ENCODE data around the gene NHLRC4.

NHLRC4 gene

GRCh38 chr16:531494-532125 lies 35.2 kb upstream of the NHLRC4 start:
- Histone ChIP-seq H3K4me3 (ENCODE audit: severe bottlenecking) (no peak overlapping the region), H3K27ac (ENCODE audit: poor library complexity, severe bottlenecking) (no peak overlapping the region), H3K9me3 (ENCODE audit: severe bottlenecking) (no peaks in the 10 kb centered on the region), H3K27me3 (ENCODE audit: insufficient read depth, poor library complexity, severe bottlenecking) (no peaks in the 10 kb centered on the region), H3K36me3 (ENCODE audit: low read depth) (peaks cover 17% of the 10 kb centered on the region), H3K4me1 (ENCODE audit: insufficient read depth, poor library complexity, severe bottlenecking) (peaks cover 8% of the 10 kb centered on the region)
- no peak for ATAC-seq (ENCODE audit: low read depth)
- no peak for DNase-seq (ENCODE audit: low spot score)
- TF ChIP-seq, protein P1, sequence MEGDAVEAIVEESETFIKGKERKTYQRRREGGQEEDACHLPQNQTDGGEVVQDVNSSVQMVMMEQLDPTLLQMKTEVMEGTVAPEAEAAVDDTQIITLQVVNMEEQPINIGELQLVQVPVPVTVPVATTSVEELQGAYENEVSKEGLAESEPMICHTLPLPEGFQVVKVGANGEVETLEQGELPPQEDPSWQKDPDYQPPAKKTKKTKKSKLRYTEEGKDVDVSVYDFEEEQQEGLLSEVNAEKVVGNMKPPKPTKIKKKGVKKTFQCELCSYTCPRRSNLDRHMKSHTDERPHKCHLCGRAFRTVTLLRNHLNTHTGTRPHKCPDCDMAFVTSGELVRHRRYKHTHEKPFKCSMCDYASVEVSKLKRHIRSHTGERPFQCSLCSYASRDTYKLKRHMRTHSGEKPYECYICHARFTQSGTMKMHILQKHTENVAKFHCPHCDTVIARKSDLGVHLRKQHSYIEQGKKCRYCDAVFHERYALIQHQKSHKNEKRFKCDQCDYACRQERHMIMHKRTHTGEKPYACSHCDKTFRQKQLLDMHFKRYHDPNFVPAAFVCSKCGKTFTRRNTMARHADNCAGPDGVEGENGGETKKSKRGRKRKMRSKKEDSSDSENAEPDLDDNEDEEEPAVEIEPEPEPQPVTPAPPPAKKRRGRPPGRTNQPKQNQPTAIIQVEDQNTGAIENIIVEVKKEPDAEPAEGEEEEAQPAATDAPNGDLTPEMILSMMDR (IDR thresholded peaks at IDR 0.05; ENCODE audit: poor library complexity, severe bottlenecking): no peak

DNA sequence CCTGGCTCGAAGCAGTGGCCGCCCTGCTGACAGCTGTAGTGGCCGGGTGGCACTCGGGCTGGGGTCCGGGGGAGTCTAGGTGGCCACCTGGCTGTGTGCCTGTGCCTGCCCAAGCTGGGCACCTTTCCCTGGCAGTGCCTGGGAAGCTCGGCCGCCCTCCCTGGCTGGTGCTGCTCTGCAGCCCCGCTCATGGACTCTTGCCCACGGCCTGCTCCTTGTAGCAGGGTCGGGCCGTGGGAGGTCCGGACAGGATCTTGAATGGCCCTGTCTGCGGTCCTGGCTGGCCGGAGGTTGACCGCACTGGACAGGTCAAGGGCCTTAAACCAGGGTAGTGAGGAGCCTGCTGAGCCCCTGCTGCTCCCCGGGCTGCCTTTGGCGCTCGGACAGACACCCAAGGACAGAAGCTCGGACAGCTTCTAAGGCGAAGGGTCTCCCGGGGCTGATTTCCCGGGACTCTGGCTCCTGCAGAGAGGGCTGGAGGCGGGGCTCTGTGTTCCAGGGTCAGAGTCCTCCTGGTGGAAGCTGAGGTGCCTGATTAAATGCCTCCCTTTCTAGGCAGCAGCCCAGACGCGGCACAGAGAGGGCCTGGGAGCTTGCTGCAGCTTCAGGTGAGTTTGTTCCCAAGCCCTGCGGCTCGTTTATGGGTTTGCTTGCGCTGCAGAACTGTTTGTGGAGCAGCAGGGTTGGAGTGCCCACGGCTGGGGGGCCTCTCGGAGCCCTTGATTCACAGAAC lies 33.2 kb upstream of the NHLRC4 start:
- TF ChIP-seq, protein P1 (IDR thresholded peaks at IDR 0.05; ENCODE audit: poor library complexity, severe bottlenecking): no peak
- ATAC-seq (ENCODE audit: low read depth): no peak
- no peaks in the 10 kb centered on the region for H3K27me3 ChIP-seq (ENCODE audit: insufficient read depth, poor library complexity, severe bottlenecking)
- no peaks in the 10 kb centered on the region for H3K9me3 ChIP-seq (ENCODE audit: severe bottlenecking)
- peaks cover 24% of the 10 kb centered on the region for H3K36me3 ChIP-seq (ENCODE audit: low read depth)
- H3K4me1 ChIP-seq (ENCODE audit: insufficient read depth, poor library complexity, severe bottlenecking): peaks cover 8% of the 10 kb centered on the region
- H3K27ac ChIP-seq (ENCODE audit: poor library complexity, severe bottlenecking): no peak overlapping the region
- no peak for DNase-seq (ENCODE audit: low spot score)
- no peak overlapping the region for H3K4me3 ChIP-seq (ENCODE audit: severe bottlenecking)

DNA sequence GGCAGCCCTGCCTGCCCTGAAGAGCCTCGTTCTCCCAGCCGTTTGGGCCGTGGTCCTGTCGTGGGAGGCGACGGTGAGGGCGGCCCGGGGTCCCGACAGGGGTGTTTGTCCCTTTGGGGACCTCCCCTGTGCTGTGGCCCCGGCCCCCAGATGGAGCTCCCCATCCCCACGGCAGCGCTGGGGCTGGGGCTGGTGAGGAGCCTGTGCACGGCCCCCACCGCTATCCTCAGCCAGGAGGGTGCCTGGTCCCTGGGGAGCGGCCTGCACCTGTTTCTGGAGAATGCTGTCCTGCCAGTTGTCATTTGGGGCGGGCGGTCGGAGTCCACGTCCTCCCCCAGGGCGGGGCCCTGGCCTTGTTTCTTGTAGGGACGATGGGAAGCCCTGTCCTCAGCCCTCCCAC lies 32.7 kb upstream of the NHLRC4 start:
- ATAC-seq (ENCODE audit: low read depth) (no peak), DNase-seq (ENCODE audit: low spot score) (no peak)
- Histone ChIP-seq H3K9me3 (ENCODE audit: severe bottlenecking) (no peaks in the 10 kb centered on the region), H3K27ac (ENCODE audit: poor library complexity, severe bottlenecking) (no peak overlapping the region), H3K4me3 (ENCODE audit: severe bottlenecking) (no peak overlapping the region), H3K4me1 (ENCODE audit: insufficient read depth, poor library complexity, severe bottlenecking) (peaks cover 8% of the 10 kb centered on the region), H3K27me3 (ENCODE audit: insufficient read depth, poor library complexity, severe bottlenecking) (no peaks in the 10 kb centered on the region), H3K36me3 (ENCODE audit: low read depth) (peaks cover 24% of the 10 kb centered on the region)
- TF ChIP-seq, protein P1 (IDR thresholded peaks at IDR 0.05; ENCODE audit: poor library complexity, severe bottlenecking): no peak

DNA sequence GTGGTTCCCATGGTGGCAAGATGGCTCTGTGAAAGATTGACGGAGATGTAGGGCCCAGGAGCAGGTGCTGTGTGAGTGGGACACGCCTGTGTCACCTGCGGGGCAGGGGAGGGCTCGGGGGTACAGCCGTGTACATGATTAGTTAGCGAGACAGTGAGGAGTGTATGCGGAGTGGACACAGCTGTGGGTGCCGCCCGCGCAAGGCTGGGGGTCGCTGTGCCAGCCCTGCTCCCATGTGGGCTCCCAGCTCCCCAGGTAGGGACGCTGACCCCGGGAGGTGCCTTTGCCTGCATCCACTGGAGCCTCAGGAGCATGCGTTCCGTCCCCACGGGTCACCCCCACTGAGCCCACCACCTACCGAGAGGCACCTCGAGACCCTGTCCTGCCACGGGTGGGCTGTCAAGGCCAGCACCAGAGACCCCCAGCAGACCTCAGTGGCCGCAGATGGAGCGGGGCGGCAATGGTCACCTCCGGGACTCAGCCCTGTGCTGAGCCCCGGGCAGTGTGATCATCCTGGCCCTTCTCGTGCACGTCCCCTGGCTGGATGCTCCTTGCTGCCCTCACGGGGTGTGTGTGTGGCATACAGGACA lies 31.9 kb upstream of the NHLRC4 start:
- Histone ChIP-seq H3K4me3 (ENCODE audit: severe bottlenecking) (no peak overlapping the region), H3K27ac (ENCODE audit: poor library complexity, severe bottlenecking) (peak overlapping the region; percentile 2), H3K27me3 (ENCODE audit: insufficient read depth, poor library complexity, severe bottlenecking) (no peaks in the 10 kb centered on the region), H3K9me3 (ENCODE audit: severe bottlenecking) (no peaks in the 10 kb centered on the region), H3K4me1 (ENCODE audit: insufficient read depth, poor library complexity, severe bottlenecking) (peaks cover 8% of the 10 kb centered on the region), H3K36me3 (ENCODE audit: low read depth) (peaks cover 17% of the 10 kb centered on the region)
- no peak for DNase-seq (ENCODE audit: low spot score)
- peak; percentile 7; the same call in 2 of the 3 replicates for ATAC-seq (ENCODE audit: low read depth)
- TF ChIP-seq, protein P1 (IDR thresholded peaks at IDR 0.05; ENCODE audit: poor library complexity, severe bottlenecking): no peak
